Right atrium auricular region (tissue), 2 donors: ENCODE measurements around the gene MYO10. TPM values are rescaled to one million over a fixed set of nuclear protein-coding genes. Genes with fewer than 3 reads are reported as not detected.

Source experiments
- DNase-seq: peaks from one replicate; pipeline ENCODE4 v3.0.0-alpha.2; 2019; ENCODE audit warnings: low spot score
- H3K27ac ChIP-seq, 2 donors: fragments of 200-600 bp; sonication (generic); 1 replicate in 1 of 2; 2 replicates in 1 of 2; pipeline ENCODE4 v1.5.1; 2016 to 2019
- H3K27me3 ChIP-seq, 2 donors: fragments of 200-600 bp; sonication (generic); one replicate each; pipeline versions ENCODE4 v1.5.1 to v1.6.0; 2017 to 2019
- H3K36me3 ChIP-seq: fragments of 200-600 bp; sonication (generic); one replicate; pipeline ENCODE4 v1.5.1; 2016
- H3K4me1 ChIP-seq, 2 donors: fragments of 200-600 bp; sonication (generic); one replicate each; pipeline versions ENCODE4 v1.5.1 to v1.6.0; 2017 to 2019
- H3K4me3 ChIP-seq, 2 donors: fragments of 200-600 bp; sonication (generic); 1 replicate in 1 of 2; 2 replicates in 1 of 2; pipeline ENCODE4 v1.5.1; 2017 to 2019; ENCODE audit warnings: mild to moderate bottlenecking in 1 of 2, moderate library complexity in 1 of 2
- H3K9me3 ChIP-seq, 2 donors: fragments of 200-600 bp; sonication (generic); one replicate each; pipeline ENCODE4 v1.5.1; 2019
- total RNA-seq, 2 donors: library from RNA; depleted of rRNA; stranded (reverse); fragments of >200 nt; gene quantifications; one replicate each; pipeline ENCODE4 v1.1.0, GENCODE V29; 2016
- TF ChIP-seq, protein P1 (sequence below), 2 donors: fragments of 200-600 bp; sonication (generic); IDR thresholded peaks; one replicate each; pipeline ENCODE4 v1.5.1; 2019; ENCODE audit warnings: antibody characterized with exemption in 2 of 2

The MYO10 gene
- total RNA-seq, 2 donors from 2014 or later, result 3.8 to 5.5 TPM

DNA sequence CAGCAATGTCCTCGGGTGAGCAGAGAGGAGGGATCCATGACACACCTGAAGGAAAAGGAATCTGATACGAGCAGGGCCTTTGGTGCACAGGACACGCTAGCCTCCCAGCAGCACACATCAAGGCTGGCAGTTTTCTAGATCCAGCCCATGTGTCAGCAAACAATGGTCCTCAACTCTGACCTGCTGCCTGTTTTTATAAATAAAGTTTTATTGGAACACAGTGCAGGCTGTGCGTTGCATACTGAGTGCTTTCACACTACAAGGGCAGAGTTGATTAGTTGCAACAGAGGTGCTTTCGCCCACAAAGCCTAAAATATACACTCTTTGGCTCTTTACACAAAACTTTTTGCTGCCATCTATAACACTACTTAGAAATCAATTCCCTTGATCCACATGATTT, 147.1 kb downstream of the MYO10 start:
- no peaks in the 10 kb centered on the region for H3K36me3 ChIP-seq
- H3K27me3 ChIP-seq, result no peaks in the 10 kb centered on the region
- no peaks in the 10 kb centered on the region for H3K4me1 ChIP-seq
- H3K9me3 ChIP-seq, result no peaks in the 10 kb centered on the region
- no peak overlapping the region for H3K4me3 ChIP-seq
- TF ChIP-seq, protein P1, sequence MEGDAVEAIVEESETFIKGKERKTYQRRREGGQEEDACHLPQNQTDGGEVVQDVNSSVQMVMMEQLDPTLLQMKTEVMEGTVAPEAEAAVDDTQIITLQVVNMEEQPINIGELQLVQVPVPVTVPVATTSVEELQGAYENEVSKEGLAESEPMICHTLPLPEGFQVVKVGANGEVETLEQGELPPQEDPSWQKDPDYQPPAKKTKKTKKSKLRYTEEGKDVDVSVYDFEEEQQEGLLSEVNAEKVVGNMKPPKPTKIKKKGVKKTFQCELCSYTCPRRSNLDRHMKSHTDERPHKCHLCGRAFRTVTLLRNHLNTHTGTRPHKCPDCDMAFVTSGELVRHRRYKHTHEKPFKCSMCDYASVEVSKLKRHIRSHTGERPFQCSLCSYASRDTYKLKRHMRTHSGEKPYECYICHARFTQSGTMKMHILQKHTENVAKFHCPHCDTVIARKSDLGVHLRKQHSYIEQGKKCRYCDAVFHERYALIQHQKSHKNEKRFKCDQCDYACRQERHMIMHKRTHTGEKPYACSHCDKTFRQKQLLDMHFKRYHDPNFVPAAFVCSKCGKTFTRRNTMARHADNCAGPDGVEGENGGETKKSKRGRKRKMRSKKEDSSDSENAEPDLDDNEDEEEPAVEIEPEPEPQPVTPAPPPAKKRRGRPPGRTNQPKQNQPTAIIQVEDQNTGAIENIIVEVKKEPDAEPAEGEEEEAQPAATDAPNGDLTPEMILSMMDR (IDR thresholded peaks at IDR 0.05), result no peak
- DNase-seq, result no peak
- H3K27ac ChIP-seq, result no peak overlapping the region

DNA sequence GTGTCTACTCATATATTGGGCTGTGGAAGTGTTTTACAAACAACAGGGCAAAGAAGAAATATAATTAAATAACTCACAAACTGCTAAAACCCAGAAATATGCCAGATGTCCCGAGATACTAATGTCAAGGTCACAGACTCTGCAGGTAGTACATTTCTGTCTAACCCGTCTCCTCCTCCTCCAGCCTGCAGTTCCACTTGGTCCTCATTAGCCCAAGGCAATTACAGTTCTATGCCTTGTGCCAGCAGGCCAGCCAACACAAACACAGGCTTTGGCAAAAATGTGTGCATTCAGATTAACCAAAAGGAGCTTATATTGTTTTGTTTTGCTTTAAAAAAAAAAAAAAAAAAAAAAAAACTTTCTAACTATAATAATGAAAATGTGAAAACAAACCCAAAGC, 148.8 kb downstream of the MYO10 start:
- Histone ChIP-seq H3K9me3 (no peaks in the 10 kb centered on the region), H3K4me1 (no peaks in the 10 kb centered on the region), H3K4me3 (no peak overlapping the region), H3K27ac (no peak overlapping the region), H3K36me3 (no peaks in the 10 kb centered on the region), H3K27me3 (no peaks in the 10 kb centered on the region)
- no peak for DNase-seq
- TF ChIP-seq, protein P1 (IDR thresholded peaks at IDR 0.05), result no peak

DNA sequence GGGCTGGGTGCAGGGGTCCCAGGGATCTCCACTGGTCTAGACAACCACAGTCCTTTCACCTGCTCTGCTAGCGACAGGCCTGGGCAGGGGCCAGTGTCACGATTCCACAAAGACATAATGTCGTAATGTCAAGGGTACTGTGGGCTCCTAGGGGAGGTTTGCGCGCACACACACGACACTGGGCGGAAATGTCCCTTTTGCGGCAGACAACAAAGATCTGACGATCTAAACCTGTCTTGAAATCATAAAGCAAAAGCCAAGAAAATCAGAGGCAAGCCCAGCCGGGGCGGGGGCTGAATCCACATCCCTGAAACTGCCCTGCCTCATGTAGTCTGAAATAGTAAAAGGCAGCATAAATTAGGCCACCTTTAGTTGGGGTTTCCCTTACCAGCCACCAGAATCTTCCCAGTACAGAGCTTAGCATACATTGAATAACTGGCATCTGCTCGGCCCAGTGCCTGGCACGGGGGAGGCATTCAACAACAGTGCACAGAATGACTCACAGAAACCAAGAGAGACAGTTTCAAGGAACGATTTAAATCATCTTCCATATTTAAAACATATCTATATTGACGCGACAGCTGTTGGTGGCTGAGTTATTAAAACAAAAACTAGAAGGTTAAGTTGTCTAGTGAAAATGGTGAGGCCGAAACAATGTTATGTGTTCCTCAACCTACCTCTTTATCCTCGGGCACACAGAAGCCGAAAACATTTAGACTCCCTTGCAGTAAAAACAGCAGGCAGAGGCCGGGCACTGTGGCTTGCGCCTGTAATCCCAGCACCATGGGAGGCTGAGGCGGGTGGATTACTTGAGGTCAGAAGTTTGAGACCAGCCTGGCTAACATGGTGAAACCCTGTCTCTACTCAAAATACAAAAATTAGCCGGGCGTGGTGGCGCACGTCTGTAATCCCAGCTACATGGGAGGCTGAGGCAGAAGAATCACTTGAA, 151.0 kb downstream of the MYO10 start:
- Histone ChIP-seq H3K4me3 (no peak overlapping the region), H3K36me3 (no peaks in the 10 kb centered on the region), H3K9me3 (no peaks in the 10 kb centered on the region), H3K27me3 (no peaks in the 10 kb centered on the region), H3K4me1 (no peaks in the 10 kb centered on the region), H3K27ac (no peak overlapping the region)
- DNase-seq, result no peak
- TF ChIP-seq, protein P1 (IDR thresholded peaks at IDR 0.05), result no peak

DNA sequence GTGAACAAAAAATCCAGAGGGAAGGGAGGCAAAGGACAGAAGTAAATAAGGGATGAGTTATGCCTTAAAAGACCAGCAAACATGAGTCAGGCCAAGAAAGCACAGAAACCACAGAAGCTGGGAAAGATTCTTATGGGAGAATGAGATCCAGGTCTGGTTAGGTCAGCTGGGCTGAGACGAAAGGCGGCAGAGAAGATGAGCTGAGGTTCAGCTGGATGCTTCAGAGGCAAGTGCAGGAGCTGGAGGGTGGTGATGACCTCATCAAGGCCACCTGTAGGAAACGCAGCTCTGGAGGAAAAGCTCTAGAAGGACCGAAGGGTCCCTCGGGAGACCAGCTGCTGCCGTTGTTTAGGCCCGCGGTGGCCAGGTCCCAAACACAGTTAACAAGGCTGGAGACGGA, 152.0 kb downstream of the MYO10 start:
- no peak overlapping the region for H3K27ac ChIP-seq
- no peak overlapping the region for H3K4me3 ChIP-seq
- H3K4me1 ChIP-seq, result no peaks in the 10 kb centered on the region
- H3K27me3 ChIP-seq, result no peaks in the 10 kb centered on the region
- no peaks in the 10 kb centered on the region for H3K36me3 ChIP-seq
- TF ChIP-seq, protein P1 (IDR thresholded peaks at IDR 0.05), result no peak
- no peaks in the 10 kb centered on the region for H3K9me3 ChIP-seq
- DNase-seq, result no peak

DNA sequence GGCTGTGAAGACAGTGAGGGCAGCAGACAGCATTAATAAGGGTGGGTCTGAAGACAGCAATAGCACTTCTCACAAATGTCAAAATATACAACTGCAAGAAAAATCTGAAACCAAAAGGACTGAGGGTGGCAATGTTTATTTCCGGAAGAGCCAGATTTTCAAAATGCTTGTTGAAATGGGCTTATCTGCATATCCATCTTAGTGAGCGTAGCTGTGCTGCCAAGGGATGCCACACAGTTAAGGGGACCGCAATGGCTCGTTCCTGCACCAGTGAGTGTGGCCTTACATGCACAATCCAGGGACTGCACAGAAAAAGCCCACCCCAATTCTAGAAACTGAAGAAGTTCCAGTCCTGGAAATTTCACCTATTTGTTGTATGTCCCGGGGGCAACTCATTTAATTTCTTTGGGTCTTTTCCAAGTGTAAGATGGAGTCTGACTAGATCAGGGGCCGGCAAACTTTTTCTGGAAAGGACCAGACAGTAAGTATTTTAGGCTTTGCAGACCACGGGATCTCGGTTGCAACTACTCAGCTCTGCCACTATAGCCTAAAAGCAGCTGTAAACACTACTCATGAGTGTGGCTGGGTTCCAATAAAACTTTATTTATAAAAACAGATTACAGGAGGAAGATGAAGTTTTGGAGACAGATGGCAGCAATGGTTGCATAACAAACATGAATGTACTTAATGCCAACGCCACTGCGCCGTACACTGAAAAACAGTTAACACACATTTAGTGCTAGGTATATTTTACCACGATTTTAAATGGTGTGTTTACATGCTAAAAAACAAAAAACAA, 154.1 kb downstream of the MYO10 start:
- Histone ChIP-seq H3K27me3 (no peaks in the 10 kb centered on the region), H3K4me3 (no peak overlapping the region), H3K36me3 (no peaks in the 10 kb centered on the region), H3K27ac (no peak overlapping the region), H3K9me3 (no peaks in the 10 kb centered on the region), H3K4me1 (no peaks in the 10 kb centered on the region)
- DNase-seq, result no peak
- TF ChIP-seq, protein P1 (IDR thresholded peaks at IDR 0.05), result no peak
